CD4-positive, alpha-beta T cell treated with Interferon gamma for 1 hour (primary cell): ENCODE results near the gene MMP27.
"Not testable (repeated sequence)": the region's sequence is repeated elsewhere in the genome, so short reads cannot be mapped to it uniquely, and the experiment has no call there.

Experiments used
- DNase-seq: peaks from one replicate; pipeline ENCODE4 v3.0.0-alpha.2; 2020

MMP27 gene

GRCh38 chr11:102705626-102706025 is at the start of gene MMP27:
Gene MMP27 (minus strand): TSS chr11:102705769. CDS start chr11:102705714, 55 bp downstream.
- no peak for DNase-seq

GRCh38 chr11:102753267-102753666 is 47.7 kb upstream of the MMP27 start:
- no peak for DNase-seq

GRCh38 chr11:102751673-102752072 is 46.1 kb upstream of the MMP27 start:
- DNase-seq: no peak

- DNase-seq: no peak
Observed at GRCh38 chr11:102749101-102749722, 43.6 kb upstream of the MMP27 start.

- DNase-seq: not testable (repeated sequence)
Observed at GRCh38 chr11:102746746-102747578, 41.4 kb upstream of the MMP27 start.

- no peak for DNase-seq
Observed at GRCh38 chr11:102734650-102735049, 29.1 kb upstream of the MMP27 start.

- peak; percentile 22 for DNase-seq
Observed at GRCh38 chr11:102733232-102733875, 27.8 kb upstream of the MMP27 start.

- DNase-seq: not testable (repeated sequence)
Observed at GRCh38 chr11:102730944-102731343, 25.4 kb upstream of the MMP27 start.

GRCh38 chr11:102729849-102730815 is 24.6 kb upstream of the MMP27 start:
- no peak for DNase-seq

- peak; percentile 1 for DNase-seq
Observed at GRCh38 chr11:102727890-102728289, 22.3 kb upstream of the MMP27 start.

GRCh38 chr11:102724904-102725500 is 19.4 kb upstream of the MMP27 start, which contains the start of gene MMP8:
Gene MMP8 (minus strand): TSS chr11:102724954. CDS start chr11:102724855, 99 bp downstream.
- no peak for DNase-seq

GRCh38 chr11:102722821-102723220 is 17.3 kb upstream of the MMP27 start:
- DNase-seq: no peak

GRCh38 chr11:102719620-102720277 is 14.2 kb upstream of the MMP27 start:
- no peak for DNase-seq

GRCh38 chr11:102717280-102717679 is 11.7 kb upstream of the MMP27 start:
- no peak for DNase-seq

- no peak for DNase-seq
Observed at GRCh38 chr11:102716527-102716926, 11.0 kb upstream of the MMP27 start.

GRCh38 chr11:102712137-102712536 is 6.6 kb upstream of the MMP27 start:
- DNase-seq: no peak

- DNase-seq: no peak
Observed at GRCh38 chr11:102709201-102709945, 3.8 kb upstream of the MMP27 start.

- DNase-seq: no peak
Observed at GRCh38 chr11:102708654-102709053, 3.1 kb upstream of the MMP27 start.

- no peak for DNase-seq
Observed at GRCh38 chr11:102704841-102705240, 728 bp downstream of the MMP27 start.

- no peak for DNase-seq
Observed at GRCh38 chr11:102703826-102704493, 1.6 kb downstream of the MMP27 start.
